PC-3 (cell line): ENCODE measurements around the gene FAM53C. TPM values are rescaled to one million over a fixed set of nuclear protein-coding genes. Genes with fewer than 3 reads are reported as not detected.

Experiments used
- ATAC-seq: fragments of 200-7000 bp; cut with Tn5 transposase; 2 replicates; pipeline ENCODE4 v1.9.1; 2020; ENCODE audit warnings: mild to moderate bottlenecking, moderate library complexity
- BruUV-seq: library from RNA; stranded (reverse); fragments of 400-500 nt; replicated peaks from 2 replicates; lab custom pipeline; 2021; lab: Mats Ljungman, UMichigan
- CTCF ChIA-PET: fragments of 300-600 bp; sonication (Branson Sonifier 250); formaldehyde crosslinking; loops from one replicate; lab custom pipeline; 2022; ENCODE audit warnings: antibody characterized with exemption; lab: Charles Lee
- POLR2A ChIA-PET: fragments of 300-600 bp; sonication (Branson Sonifier 250); formaldehyde crosslinking; loops from one replicate; lab custom pipeline; 2022; ENCODE audit warnings: antibody characterized with exemption; ENCODE audit not compliant: unreplicated experiment; lab: Charles Lee
- DNase-seq: peaks from one replicate; pipeline ENCODE4 v3.0.0-alpha.2; 2015
- H2AFZ ChIP-seq: fragments of 300-600 bp; sonication (generic); 2 replicates; pipeline ENCODE4 v1.6.0; 2016; ENCODE audit warnings: antibody characterized with exemption, low read length
- H3F3A ChIP-seq: fragments of 300-600 bp; sonication (generic); one replicate; pipeline ENCODE4 v1.6.0; 2017; ENCODE audit warnings: antibody characterized with exemption, low read length, control low read depth, mild to moderate bottlenecking; ENCODE audit not compliant: unreplicated experiment
- H3K27ac ChIP-seq: fragments of 300-600 bp; sonication (generic); 2 replicates; pipeline ENCODE4 v1.5.1; 2016; ENCODE audit warnings: mild to moderate bottlenecking, low read length
- H3K27me3 ChIP-seq: fragments of 300-600 bp; sonication (generic); 2 replicates; pipeline ENCODE4 v1.6.1; 2016; ENCODE audit warnings: low read length, mixed read lengths
- H3K36me3 ChIP-seq: fragments of 300-600 bp; sonication (generic); 2 replicates; pipeline ENCODE4 v1.6.1; 2016; ENCODE audit warnings: low read depth, mixed run types, low read length, mixed read lengths
- H3K4me1 ChIP-seq: fragments of 300-600 bp; sonication (generic); 2 replicates; pipeline ENCODE4 v1.5.1; 2016; ENCODE audit warnings: low read length; ENCODE audit not compliant: insufficient read depth
- H3K4me2 ChIP-seq: fragments of 300-600 bp; sonication (generic); 2 replicates; pipeline ENCODE4 v1.6.0; 2016; ENCODE audit warnings: low read length
- H3K4me3 ChIP-seq: fragments of 300-600 bp; sonication (generic); 2 replicates; pipeline ENCODE4 v1.5.1; 2016; ENCODE audit warnings: mild to moderate bottlenecking, low read length, mixed read lengths
- H3K79me2 ChIP-seq: fragments of 300-600 bp; sonication (generic); 2 replicates; pipeline ENCODE4 v1.6.1; 2017; ENCODE audit warnings: low read length, mixed read lengths
- H3K9ac ChIP-seq: fragments of 300-600 bp; sonication (generic); 2 replicates; pipeline ENCODE4 v1.6.0; 2016; ENCODE audit warnings: mild to moderate bottlenecking, low read length
- H3K9me2 ChIP-seq: fragments of 300-600 bp; sonication (generic); replicated peaks from 2 replicates; pipeline ENCODE4 v1.6.1; 2016; ENCODE audit warnings: mixed run types, low read length, mixed read lengths
- H3K9me3 ChIP-seq: fragments of 300-600 bp; sonication (generic); 2 replicates; pipeline ENCODE4 v1.6.1; 2016; ENCODE audit warnings: low read length, mixed read lengths
- H4K20me1 ChIP-seq: fragments of 300-600 bp; sonication (generic); 2 replicates; pipeline ENCODE4 v1.6.1; 2016; ENCODE audit warnings: low read length, mixed read lengths
- EZH2 ChIP-seq: fragments of 300-600 bp; sonication (generic); IDR thresholded peaks from one replicate; pipeline ENCODE4 v1.6.1; 2017; ENCODE audit warnings: antibody characterized with exemption, mild to moderate bottlenecking, low read length; ENCODE audit not compliant: unreplicated experiment
- EZH2phosphoT487 ChIP-seq: fragments of 300-600 bp; sonication (generic); IDR thresholded peaks from 2 replicates; pipeline ENCODE4 v1.6.1; 2018; ENCODE audit warnings: mild to moderate bottlenecking, antibody characterized with exemption, low read length, borderline replicate concordance
- intact Hi-C: fragments of 100-400 bp; cut with micrococcal nuclease; formaldehyde crosslinking; loops from 2 replicates; pipeline ENCODE4 v1.9.0; 2023
- total RNA-seq: library from RNA; depleted of rRNA; stranded (reverse); fragments of >200 nt; gene quantifications from 2 replicates; pipeline ENCODE4 v1.2.3, GENCODE V29; 2014
- TF ChIP-seq, protein P1 (sequence below): fragments of 300-600 bp; sonication (generic); conservative IDR thresholded peaks from 2 replicates; pipeline ENCODE4 v1.5.1; 2017; ENCODE audit warnings: antibody characterized with exemption, low read depth, mild to moderate bottlenecking, low read length

FAM53C gene
- total RNA-seq, 1 experiment from 2014 or later = 26.6 TPM

DNA sequence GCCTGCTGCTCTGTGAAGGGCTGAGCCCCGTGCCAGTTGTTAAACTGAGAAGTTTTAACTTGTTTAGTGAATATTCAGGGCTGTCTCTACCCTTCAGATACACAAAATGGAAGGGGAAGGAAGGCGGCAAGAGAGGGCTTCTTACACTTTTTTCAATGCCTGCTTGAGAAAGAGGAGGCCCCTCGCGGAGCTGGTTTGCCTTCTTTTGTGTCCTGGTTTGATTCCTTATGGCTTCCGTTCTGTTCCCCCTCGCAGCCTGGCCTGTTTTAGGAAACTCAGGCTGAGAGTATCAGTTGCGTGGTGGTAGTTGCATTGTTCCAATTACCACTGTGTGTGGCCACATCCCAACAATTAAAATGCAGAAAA lies 1.0 kb downstream of the FAM53C start:
- TSS peak; percentile 49 for BruUV-seq
- ChIA-PET CTCF (interaction anchor here (0.5 to 1.4 kb wide), 2 partner anchors 13 to 100 kb away, joined by 3 to 8 read pairs; partner anchors contain the start of genes KDM3B and REEP2), POLR2A (interaction anchor here (0.7 kb wide), 1 partner anchor 14 kb away, joined by 3 read pairs; no protein-coding TSS in a partner anchor)
- ATAC-seq (peak; percentile 2; the same call in 1 of the 2 replicates), DNase-seq (no peak)
- H3K9me3 ChIP-seq = no peaks in the 10 kb centered on the region
- H3K9ac ChIP-seq = peak overlapping the region; percentile 87
- peaks cover 39% of the 10 kb centered on the region for H3K79me2 ChIP-seq
- intact Hi-C loops = no loop called here
- no peak for TF ChIP-seq EZH2
- no peak for TF ChIP-seq EZH2phosphoT487
- TF ChIP-seq, protein P1, sequence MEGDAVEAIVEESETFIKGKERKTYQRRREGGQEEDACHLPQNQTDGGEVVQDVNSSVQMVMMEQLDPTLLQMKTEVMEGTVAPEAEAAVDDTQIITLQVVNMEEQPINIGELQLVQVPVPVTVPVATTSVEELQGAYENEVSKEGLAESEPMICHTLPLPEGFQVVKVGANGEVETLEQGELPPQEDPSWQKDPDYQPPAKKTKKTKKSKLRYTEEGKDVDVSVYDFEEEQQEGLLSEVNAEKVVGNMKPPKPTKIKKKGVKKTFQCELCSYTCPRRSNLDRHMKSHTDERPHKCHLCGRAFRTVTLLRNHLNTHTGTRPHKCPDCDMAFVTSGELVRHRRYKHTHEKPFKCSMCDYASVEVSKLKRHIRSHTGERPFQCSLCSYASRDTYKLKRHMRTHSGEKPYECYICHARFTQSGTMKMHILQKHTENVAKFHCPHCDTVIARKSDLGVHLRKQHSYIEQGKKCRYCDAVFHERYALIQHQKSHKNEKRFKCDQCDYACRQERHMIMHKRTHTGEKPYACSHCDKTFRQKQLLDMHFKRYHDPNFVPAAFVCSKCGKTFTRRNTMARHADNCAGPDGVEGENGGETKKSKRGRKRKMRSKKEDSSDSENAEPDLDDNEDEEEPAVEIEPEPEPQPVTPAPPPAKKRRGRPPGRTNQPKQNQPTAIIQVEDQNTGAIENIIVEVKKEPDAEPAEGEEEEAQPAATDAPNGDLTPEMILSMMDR = no peak
- peak overlapping the region; percentile 99 for H3K4me2 ChIP-seq
- H4K20me1 ChIP-seq = 0 out of 2 replicates have a peak, but pooled peaks cover 9% of the 10 kb centered on the region
- peak overlapping the region; percentile 98 for H3K4me3 ChIP-seq
- H3K4me1 ChIP-seq = peaks cover 9% of the 10 kb centered on the region; the same call in 1 of the 2 replicates
- no peaks in the 10 kb centered on the region for H3F3A ChIP-seq
- no peak overlapping the region for H2AFZ ChIP-seq
- peaks cover 4% of the 10 kb centered on the region; the same call in 1 of the 2 replicates for H3K36me3 ChIP-seq
- no peaks in the 10 kb centered on the region for H3K27me3 ChIP-seq
- no peaks in the 10 kb centered on the region for H3K9me2 ChIP-seq
- H3K27ac ChIP-seq = no peak overlapping the region

DNA sequence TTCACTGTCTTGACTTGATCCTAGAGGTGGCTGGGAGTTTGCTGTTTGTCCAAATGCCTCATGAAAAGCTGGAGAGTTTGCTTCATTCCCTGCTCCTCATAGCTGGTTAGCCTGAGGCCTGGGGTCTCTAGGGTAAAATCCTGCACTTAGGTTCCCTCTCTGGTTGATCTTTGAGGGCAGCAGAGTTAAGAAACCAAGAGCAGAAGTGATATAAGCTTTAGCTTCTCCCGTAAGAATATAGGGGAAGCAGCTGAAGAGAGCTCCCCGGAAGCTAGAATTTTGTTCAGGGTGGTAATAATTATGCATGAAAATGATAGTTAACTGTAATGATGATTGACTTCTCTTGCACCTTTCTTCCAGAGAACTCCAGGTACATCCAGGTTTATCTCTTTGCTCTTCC lies 1.4 kb downstream of the FAM53C start:
- H3K4me1 ChIP-seq = peaks cover 9% of the 10 kb centered on the region; the same call in 1 of the 2 replicates
- H3K9me3 ChIP-seq = no peaks in the 10 kb centered on the region
- no peaks in the 10 kb centered on the region for H3K27me3 ChIP-seq
- POLR2A ChIA-PET = interaction anchor here (0.7 kb wide), 1 partner anchor 14 kb away, joined by 3 read pairs; no protein-coding TSS in a partner anchor
- DNase-seq (no peak), ATAC-seq (no peak)
- H3K36me3 ChIP-seq = peaks cover 4% of the 10 kb centered on the region; the same call in 1 of the 2 replicates
- H3K79me2 ChIP-seq = peaks cover 39% of the 10 kb centered on the region
- no peak overlapping the region for H2AFZ ChIP-seq
- no peaks in the 10 kb centered on the region for H3K9me2 ChIP-seq
- peak overlapping the region; percentile 99 for H3K4me2 ChIP-seq
- intact Hi-C loops = no loop called here
- peak overlapping the region; percentile 87 for H3K9ac ChIP-seq
- 0 out of 2 replicates have a peak, but pooled peaks cover 9% of the 10 kb centered on the region for H4K20me1 ChIP-seq
- no peaks in the 10 kb centered on the region for H3F3A ChIP-seq
- no peak for TF ChIP-seq EZH2
- no peak for TF ChIP-seq EZH2phosphoT487
- TF ChIP-seq, protein P1 = no peak
- no peak overlapping the region for H3K27ac ChIP-seq
- no TSS peak for BruUV-seq
- CTCF ChIA-PET = interaction anchor here (0.5 to 1.4 kb wide), 2 partner anchors 13 to 100 kb away, joined by 3 to 8 read pairs; partner anchors contain the start of genes KDM3B and REEP2
- H3K4me3 ChIP-seq = peak overlapping the region; percentile 98

DNA sequence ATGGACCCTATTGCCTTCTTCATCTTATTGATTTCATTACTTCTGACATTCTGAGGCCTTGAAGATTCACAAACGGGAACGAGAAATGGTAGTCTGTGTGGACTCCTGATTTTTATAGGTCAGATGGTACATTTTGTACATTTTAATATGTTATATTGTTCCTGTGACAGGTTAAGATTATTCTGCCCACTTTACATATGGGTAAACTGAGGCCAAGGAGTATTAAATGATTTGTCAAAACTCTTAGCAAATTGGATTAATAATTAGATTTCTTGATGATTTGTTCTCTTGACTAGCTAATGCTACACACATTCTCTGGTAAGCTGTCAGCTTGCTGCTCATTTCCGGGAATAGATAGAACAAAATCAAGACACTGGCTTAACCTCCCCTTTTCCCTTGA lies 1.9 kb downstream of the FAM53C start:
- Histone ChIP-seq H3K36me3 (peaks cover 4% of the 10 kb centered on the region; the same call in 1 of the 2 replicates), H3K4me3 (peak overlapping the region; percentile 98; the same call in 1 of the 2 replicates), H3K4me1 (peaks cover 9% of the 10 kb centered on the region; the same call in 1 of the 2 replicates), H4K20me1 (0 out of 2 replicates have a peak, but pooled peaks cover 9% of the 10 kb centered on the region), H3K9me2 (no peaks in the 10 kb centered on the region), H3F3A (no peaks in the 10 kb centered on the region), H3K4me2 (peak overlapping the region; percentile 99), H3K27me3 (no peaks in the 10 kb centered on the region), H3K9me3 (no peaks in the 10 kb centered on the region), H3K79me2 (peaks cover 39% of the 10 kb centered on the region), H3K9ac (no peak overlapping the region), H3K27ac (no peak overlapping the region), H2AFZ (no peak overlapping the region)
- ChIA-PET CTCF (interaction anchor here (1.4 kb wide), 1 partner anchor 12 kb away, joined by 8 read pairs; the partner anchor contains the start of gene KDM3B), POLR2A (no interaction called here)
- intact Hi-C loops = no loop called here
- ATAC-seq = no peak
- no peak for DNase-seq
- TF ChIP-seq, protein P1 = no peak
- TF ChIP-seq EZH2 = no peak
- TF ChIP-seq EZH2phosphoT487 = no peak
- no TSS peak for BruUV-seq
